SIG-M5 (cell line): ENCODE measurements around the gene CHTOP.
"Not testable (repeated sequence)": the region's sequence is repeated elsewhere in the genome, so short reads cannot be mapped to it uniquely, and the experiment has no call there.

Experiments used
- DNase-seq: peaks from one replicate; lab custom pipeline; 2025; lab: John Stamatoyannopoulos, UW

The CHTOP gene

DNA sequence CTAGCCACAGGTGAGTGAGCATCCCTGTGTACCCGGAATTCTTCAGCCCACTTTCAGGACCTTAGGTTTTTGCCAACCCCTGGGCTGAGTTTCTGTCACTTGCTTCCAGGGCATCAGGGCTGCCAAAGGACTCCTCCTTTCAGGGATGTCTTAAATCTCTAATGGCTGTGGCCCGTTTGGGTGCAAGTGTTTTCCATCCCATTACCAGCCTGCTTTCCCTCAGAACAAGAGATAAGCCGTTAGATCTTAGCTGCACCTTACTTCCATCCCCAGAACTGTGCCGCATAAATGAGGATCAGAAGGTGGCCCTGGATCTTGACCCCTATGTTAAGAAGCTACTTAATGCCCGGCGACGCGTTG is 25.3 kb downstream of the CHTOP start:
- DNase-seq, result no peak

DNA sequence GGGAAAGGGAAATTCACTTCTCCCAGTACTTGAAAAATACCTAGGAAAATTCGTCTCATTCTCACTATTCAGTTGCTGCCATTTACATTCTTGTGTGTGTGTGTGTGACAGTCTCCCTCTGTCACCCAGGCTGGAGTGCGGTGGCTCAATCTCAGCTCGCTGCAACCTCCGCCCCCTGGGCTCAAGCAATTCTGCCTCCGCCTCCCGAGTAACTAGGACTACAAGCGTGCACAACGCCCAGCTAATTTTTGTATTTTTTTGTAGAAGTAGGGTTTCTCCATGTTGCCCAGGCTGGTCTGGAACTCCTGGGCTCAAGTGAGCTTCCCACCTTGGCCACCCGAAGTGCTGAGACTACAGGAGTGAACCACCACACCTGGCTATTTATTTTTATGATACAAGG is 25.8 kb downstream of the CHTOP start:
- DNase-seq, result no peak

- DNase-seq, result no peak
Measured at GRCh38 chr1:153661111-153661708, 27.3 kb downstream of the CHTOP start.

DNA sequence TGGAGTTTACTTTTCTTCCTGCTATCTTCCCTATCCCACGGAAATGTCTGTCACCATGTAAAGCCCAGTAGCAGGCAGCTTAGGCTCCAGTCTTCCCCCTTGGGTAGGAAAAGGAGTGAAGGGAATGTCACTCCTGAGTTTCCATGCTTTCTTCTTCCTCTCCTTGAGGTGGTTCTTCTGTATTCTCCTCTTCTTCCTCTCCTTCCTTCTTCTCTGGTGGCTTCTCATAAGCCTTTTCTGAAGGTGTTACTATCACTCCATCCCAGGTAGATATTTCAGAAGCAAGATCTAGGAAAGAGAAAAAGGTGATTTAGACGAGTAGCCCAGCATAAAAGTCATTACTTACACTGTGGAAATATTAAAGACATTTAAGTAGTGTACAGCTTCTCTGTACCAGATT is 28.4 kb downstream of the CHTOP start:
- DNase-seq, result no peak

DNA sequence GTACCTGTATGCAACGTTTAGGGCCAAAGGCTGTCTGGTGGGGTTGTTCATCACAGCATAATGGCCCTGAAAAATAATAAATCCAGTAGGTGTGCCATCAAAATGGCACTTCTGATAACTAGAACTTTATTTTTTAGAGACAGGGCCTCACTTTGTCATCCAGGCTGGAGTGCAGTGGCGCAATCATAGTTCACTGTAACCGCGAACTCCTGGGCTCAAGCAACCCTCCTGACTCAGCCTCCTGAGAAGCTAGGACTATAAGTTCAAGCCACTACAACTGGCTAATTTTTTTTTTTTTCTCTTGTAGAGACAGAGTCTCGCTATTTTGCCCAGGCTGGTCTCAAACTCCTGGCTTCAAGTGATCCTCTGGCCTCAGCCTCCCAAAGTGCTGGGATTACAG is 29.3 kb downstream of the CHTOP start:
- DNase-seq, result no peak

DNA sequence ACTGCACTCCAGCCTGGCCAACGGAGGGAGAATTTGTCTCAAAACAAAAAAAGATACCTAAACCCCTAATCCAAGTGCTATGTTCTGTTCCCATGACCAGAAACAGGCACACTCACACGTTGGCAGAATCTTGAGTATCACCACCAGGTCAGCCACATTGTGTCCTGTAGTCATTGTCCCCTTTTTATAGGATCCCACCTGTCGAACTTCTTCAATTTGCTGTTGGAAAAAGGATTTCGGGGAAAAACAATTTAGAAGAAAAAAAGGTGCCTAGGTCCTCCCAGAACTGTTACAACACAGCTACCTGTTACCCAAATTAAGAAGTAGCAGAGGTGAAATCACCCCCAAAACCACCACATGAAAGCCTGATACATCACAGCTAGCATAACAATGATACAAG is 33.6 kb downstream of the CHTOP start:
- no peak for DNase-seq

GRCh38 chr1:153668672-153669071 is 34.8 kb downstream of the CHTOP start:
- not testable (repeated sequence) for DNase-seq

GRCh38 chr1:153669606-153670005 is 35.7 kb downstream of the CHTOP start:
- no peak for DNase-seq

- no peak for DNase-seq
Measured at GRCh38 chr1:153670257-153670858, 36.5 kb downstream of the CHTOP start.

GRCh38 chr1:153670859-153671627 is 37.2 kb downstream of the CHTOP start, which contains the start of gene ILF2:
Gene ILF2 (minus strand): TSS chr1:153670993. CDS start chr1:153670922, 71 bp downstream.
- DNase-seq, result peak; percentile 100

DNA sequence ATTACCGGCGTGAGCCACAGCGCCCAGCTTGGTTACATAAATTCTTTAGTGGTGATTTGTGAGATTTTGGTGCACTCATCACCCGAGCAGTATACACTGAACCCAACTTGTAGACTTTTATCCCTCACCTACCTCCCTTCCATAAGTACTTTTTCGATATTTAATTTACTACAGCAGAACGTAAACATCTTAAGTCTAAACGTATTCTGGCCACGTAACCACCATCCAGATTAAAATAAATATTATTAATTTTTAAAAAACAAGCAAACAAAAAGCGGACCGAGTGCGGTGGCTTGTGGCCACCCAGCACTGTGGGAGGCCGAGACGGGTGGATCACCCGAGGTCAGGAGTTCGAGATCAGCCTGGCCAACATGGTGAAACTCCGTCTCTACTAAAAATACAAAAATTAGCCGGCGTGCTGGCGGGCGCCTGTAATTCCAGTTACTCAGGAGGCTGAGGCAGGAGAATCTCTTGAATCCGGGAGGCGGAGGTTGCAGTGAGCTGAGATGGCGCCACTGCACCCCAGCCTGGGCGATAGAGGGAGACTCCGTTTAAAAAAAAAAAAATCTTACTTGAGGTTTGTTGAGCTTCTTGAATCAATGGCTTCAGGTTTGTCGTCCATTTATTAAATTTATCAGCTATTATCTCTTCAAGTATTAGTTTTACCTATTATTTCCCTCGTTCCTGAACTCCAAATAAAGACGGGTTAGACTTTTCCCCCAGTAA is 37.9 kb downstream of the CHTOP start:
- DNase-seq, result not testable (repeated sequence)

DNA sequence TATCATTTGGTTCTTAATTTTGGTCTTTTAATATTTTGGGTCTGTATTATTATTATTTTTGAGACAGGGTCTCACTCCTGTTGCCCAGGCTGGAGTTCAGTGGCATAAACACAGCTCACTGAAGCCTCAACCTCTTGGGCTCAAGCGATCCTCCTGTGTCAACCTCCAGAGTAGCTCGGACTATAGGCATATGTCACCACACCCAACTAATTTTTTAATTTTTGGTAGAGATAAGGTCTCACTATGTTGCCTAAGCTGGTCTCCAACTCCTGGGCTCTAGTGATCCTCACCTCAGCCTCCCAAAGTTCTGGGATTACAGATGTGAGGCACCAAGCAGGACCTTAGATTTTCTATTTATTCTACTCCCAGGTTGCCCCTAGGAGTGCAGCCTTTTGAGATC is 39.6 kb downstream of the CHTOP start:
- no peak for DNase-seq

- DNase-seq, result no peak
Measured at GRCh38 chr1:153677718-153678518, 44.1 kb downstream of the CHTOP start.

DNA sequence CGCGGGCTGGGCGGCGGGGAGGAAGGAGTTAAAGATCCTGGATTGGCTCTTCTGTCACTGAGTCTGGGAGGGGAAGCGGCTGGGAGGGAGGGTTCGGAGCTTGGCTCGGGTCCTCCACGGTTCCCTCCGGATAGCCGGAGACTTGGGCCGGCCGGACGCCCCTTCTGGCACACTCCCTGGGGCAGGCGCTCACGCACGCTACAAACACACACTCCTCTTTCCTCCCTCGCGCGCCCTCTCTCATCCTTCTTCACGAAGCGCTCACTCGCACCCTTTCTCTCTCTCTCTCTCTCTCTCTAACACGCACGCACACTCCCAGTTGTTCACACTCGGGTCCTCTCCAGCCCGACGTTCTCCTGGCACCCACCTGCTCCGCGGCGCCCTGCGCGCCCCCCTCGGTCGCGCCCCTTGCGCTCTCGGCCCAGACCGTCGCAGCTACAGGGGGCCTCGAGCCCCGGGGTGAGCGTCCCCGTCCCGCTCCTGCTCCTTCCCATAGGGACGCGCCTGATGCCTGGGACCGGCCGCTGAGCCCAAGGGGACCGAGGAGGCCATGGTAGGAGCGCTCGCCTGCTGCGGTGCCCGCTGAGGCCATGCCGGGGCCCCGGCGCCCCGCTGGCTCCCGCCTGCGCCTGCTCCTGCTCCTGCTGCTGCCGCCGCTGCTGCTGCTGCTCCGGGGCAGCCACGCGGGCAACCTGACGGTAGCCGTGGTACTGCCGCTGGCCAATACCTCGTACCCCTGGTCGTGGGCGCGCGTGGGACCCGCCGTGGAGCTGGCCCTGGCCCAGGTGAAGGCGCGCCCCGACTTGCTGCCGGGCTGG is 44.9 kb downstream of the CHTOP start, which contains the start of gene NPR1:
Gene NPR1 (plus strand): TSS at position 170 of the 818 bp plus-strand sequence. CDS start 421 bp downstream, at position 591.
- no peak for DNase-seq

DNA sequence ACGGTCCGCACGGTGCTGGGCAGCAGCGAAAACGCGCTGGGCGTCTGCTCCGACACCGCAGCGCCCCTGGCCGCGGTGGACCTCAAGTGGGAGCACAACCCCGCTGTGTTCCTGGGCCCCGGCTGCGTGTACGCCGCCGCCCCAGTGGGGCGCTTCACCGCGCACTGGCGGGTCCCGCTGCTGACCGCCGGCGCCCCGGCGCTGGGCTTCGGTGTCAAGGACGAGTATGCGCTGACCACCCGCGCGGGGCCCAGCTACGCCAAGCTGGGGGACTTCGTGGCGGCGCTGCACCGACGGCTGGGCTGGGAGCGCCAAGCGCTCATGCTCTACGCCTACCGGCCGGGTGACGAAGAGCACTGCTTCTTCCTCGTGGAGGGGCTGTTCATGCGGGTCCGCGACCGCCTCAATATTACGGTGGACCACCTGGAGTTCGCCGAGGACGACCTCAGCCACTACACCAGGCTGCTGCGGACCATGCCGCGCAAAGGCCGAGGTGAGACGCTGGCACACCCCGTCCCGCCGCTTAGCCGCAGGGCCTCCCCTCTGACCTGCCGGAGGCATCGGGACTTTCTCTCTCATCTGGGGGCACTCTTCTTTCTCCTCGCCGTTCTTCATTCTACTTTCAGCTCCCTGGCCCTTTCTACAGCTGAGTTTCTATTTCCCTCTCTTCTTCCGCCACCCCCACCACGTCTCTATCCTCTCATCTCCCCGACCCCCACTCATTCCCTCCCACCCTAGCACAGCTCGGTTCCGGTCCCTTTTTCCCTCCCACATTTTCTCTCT is 45.7 kb downstream of the CHTOP start:
- no peak for DNase-seq

- no peak for DNase-seq
Measured at GRCh38 chr1:153680120-153680403, 46.2 kb downstream of the CHTOP start.

DNA sequence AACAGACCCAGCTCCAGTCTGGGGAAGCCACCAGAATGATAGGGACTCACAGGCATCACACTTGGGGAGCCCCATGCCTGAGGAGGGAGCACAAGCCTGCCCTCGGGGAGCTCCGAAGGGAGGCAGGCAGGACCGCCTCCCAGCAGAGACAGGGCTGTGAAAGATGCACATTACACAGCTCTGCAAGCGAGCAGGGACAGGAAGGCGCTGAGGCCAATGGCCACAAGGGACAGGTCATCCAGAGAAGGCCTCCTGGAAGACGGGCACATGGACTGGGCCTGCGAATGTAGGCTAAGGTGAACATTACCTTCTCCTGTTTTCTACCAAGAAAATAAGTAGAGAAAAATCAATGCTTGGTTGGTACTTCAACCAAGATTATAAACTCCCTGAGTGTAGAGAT is 48.9 kb downstream of the CHTOP start:
- no peak for DNase-seq

DNA sequence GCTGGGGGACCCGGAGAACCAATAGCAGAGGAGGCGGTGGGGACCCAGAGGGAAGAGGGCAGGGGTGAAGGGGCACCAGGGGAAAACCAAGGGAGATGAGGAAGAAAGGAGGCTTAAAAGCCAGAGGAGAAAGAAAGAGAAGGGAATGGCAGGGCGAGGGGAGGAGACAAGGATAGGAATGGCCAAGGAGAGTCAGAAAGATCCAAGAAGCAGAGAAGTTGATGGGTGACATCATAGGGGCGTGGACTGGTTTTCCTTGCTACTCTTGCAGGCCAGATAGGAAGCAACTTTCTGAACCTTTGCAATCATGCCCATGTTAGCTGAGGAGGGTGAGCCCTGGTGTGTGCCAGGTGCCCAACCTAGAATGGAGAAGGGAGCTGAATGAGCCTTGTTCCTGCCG is 50.0 kb downstream of the CHTOP start:
- no peak for DNase-seq

DNA sequence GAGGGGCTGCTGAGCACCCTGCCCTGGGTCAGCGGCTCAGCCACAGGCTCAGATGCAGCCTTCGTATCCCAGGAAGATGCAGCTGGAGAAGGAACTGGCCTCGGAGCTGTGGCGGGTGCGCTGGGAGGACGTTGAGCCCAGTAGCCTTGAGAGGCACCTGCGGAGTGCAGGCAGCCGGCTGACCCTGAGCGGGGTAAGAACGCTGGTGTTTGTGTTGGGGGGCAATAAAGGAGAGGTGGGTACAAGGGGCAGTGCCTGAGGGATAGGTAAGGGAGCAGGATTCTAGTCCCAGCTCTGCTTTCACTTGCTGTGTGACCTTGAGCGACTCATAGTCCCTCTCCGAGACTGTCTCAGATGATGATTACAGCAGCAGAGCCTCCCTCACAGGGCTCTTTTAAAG is 51.0 kb downstream of the CHTOP start:
- DNase-seq, result no peak
